ENCODE measurements around the gene INPP4B. TPM values are rescaled to one million over a fixed set of nuclear protein-coding genes. Genes with fewer than 3 reads are reported as not detected.

Gene INPP4B
- total RNA-seq, 4 donors from 2014 or later = 29.4 to 51.5 (median 35.3) TPM

DNA sequence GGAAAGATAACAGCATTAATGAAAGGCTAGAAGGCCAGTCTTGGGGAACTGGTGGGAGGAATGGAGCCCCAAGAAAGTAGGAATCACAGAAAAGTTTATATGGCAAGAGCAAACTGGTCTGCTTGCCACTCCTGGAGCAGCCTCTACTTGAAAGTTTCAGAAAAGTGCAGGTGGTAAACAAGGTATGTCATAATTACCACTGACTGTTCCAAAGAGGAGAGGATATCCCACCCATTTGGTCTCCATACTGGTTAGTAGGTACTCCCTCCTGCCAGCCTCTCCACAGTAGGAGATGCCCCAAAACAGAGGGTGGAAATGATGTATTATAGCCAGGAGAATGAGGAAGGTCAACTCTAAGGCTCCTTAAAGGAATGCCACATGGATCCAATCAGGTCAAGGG lies 145.1 kb downstream of the INPP4B start:
- no peak overlapping the region for H3K27ac ChIP-seq
- H3K27me3 ChIP-seq = no peaks in the 10 kb centered on the region
- H3K36me3 ChIP-seq = no peaks in the 10 kb centered on the region
- TF ChIP-seq POLR2A (IDR thresholded peaks at IDR 0.05) = no peak
- TF ChIP-seq, protein P1, sequence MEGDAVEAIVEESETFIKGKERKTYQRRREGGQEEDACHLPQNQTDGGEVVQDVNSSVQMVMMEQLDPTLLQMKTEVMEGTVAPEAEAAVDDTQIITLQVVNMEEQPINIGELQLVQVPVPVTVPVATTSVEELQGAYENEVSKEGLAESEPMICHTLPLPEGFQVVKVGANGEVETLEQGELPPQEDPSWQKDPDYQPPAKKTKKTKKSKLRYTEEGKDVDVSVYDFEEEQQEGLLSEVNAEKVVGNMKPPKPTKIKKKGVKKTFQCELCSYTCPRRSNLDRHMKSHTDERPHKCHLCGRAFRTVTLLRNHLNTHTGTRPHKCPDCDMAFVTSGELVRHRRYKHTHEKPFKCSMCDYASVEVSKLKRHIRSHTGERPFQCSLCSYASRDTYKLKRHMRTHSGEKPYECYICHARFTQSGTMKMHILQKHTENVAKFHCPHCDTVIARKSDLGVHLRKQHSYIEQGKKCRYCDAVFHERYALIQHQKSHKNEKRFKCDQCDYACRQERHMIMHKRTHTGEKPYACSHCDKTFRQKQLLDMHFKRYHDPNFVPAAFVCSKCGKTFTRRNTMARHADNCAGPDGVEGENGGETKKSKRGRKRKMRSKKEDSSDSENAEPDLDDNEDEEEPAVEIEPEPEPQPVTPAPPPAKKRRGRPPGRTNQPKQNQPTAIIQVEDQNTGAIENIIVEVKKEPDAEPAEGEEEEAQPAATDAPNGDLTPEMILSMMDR (IDR thresholded peaks at IDR 0.05) = no peak
- no peaks in the 10 kb centered on the region for H3K4me1 ChIP-seq
- H3K9me3 ChIP-seq = no peaks in the 10 kb centered on the region
- H3K4me3 ChIP-seq = no peak overlapping the region
- DNase-seq = no peak
- intact Hi-C loops (cut with DNase I; ENCODE audit: low total_unique reads) = no loop called here

DNA sequence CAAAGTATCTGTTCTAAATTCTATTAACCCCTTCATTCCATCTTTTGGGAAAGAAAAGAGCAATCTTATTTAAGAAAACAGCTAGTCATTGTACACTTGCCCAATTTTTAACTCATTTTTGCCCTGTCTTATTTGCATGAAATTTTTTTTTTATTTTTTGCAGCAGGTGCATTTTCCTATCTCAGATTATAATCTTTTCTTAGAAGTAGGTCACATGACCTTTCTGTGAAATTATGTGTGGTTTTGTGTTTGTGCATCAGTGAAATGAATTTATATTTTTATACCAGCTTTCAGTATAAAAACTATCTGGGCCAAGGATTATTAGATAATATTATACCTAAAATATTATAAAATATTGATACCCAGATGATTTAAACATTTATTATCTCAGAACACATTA lies 145.6 kb downstream of the INPP4B start:
- H3K27me3 ChIP-seq = no peaks in the 10 kb centered on the region
- H3K4me3 ChIP-seq = no peak overlapping the region
- no peak overlapping the region for H3K27ac ChIP-seq
- H3K4me1 ChIP-seq = no peaks in the 10 kb centered on the region
- no peak for DNase-seq
- intact Hi-C loops (cut with DNase I; ENCODE audit: low total_unique reads) = no loop called here
- TF ChIP-seq, protein P1 (IDR thresholded peaks at IDR 0.05) = no peak
- no peak for TF ChIP-seq POLR2A (IDR thresholded peaks at IDR 0.05)
- no peaks in the 10 kb centered on the region for H3K36me3 ChIP-seq
- H3K9me3 ChIP-seq = no peaks in the 10 kb centered on the region

DNA sequence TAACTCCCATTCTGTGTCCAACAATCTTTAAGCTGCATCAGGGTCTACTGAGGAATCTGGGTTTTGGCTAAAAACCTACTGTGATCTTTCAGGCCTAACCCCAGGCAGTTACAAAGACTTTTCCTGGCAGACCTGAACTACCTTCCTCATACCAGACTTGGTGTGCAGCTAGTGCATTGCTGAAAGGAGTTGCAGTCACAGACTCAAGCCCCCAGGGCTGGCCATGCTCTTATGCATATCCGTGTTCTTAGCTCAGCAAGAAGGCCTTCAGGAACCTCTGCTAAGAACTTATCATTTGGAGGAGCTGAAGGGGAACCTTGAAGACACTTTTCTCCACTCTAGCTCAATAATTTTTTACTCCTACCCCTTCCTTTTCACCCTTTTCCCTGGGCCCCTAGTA lies 147.5 kb downstream of the INPP4B start:
- TF ChIP-seq, protein P1 (IDR thresholded peaks at IDR 0.05) = no peak
- TF ChIP-seq POLR2A (IDR thresholded peaks at IDR 0.05) = no peak
- Histone ChIP-seq H3K9me3 (no peaks in the 10 kb centered on the region), H3K36me3 (no peaks in the 10 kb centered on the region), H3K27me3 (no peaks in the 10 kb centered on the region), H3K4me1 (no peaks in the 10 kb centered on the region), H3K27ac (no peak overlapping the region), H3K4me3 (no peak overlapping the region)
- intact Hi-C loops (cut with DNase I; ENCODE audit: low total_unique reads) = no loop called here
- DNase-seq = no peak

DNA sequence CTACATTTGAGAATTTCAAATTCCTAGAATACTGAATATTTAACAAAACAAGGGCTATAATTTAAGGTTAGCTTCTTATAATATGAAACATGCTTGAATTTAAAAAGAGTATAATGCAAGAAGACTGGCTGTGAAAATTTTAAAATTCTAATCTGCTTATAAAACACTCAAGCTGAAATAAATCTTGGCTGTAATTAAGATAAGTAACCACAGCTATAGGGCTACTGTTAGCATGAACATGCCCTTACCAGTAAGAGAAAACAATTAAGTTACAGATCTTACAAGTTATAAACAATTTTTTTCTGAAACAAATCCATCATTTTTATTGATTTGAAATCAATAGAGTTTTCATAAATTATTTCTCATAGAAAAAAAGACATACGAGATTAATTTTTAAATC lies 148.2 kb downstream of the INPP4B start:
- Histone ChIP-seq H3K9me3 (no peaks in the 10 kb centered on the region), H3K27me3 (no peaks in the 10 kb centered on the region), H3K4me3 (no peak overlapping the region), H3K4me1 (no peaks in the 10 kb centered on the region), H3K27ac (no peak overlapping the region), H3K36me3 (no peaks in the 10 kb centered on the region)
- TF ChIP-seq, protein P1 (IDR thresholded peaks at IDR 0.05) = no peak
- TF ChIP-seq POLR2A (IDR thresholded peaks at IDR 0.05) = no peak
- intact Hi-C loops (cut with DNase I; ENCODE audit: low total_unique reads) = no loop called here
- no peak for DNase-seq

DNA sequence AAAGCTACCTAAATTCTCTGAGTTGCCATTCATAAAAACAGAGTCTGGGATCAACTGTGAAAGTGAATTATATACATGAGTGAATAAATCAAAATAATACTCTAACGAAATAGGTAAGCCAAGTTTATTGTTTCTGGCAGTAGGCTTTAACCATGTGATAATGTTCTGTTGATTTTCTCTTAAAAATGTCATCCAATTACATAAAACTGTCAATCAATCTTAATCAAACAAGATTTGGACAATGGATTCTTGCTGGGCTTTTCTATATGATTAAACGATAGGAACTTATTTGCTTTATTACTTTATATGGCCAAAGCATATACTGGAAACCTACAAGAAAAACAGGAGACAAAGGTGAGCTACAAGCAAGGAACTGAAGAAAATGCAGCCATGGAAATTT lies 148.8 kb downstream of the INPP4B start:
- Histone ChIP-seq H3K4me3 (no peak overlapping the region), H3K4me1 (no peaks in the 10 kb centered on the region), H3K36me3 (no peaks in the 10 kb centered on the region), H3K27ac (no peak overlapping the region), H3K27me3 (no peaks in the 10 kb centered on the region), H3K9me3 (no peaks in the 10 kb centered on the region)
- DNase-seq = no peak
- intact Hi-C loops (cut with DNase I; ENCODE audit: low total_unique reads) = no loop called here
- TF ChIP-seq, protein P1 (IDR thresholded peaks at IDR 0.05) = no peak
- TF ChIP-seq POLR2A (IDR thresholded peaks at IDR 0.05) = no peak

All from uterus (tissue), 4 donors.